Activated T-cell treated with anti-CD3 and anti-CD28 coated beads, Interleukin-2, amount 50 U/mL, for 4 hours (primary cell): ENCODE results near the gene G6PC3. TPM values are rescaled to one million over a fixed set of nuclear protein-coding genes. Genes with fewer than 3 reads are reported as not detected.
A peak's percentile ranks its signal among the peaks of the same experiment; 100 is the strongest.
"Not testable (repeated sequence)": the region's sequence is repeated elsewhere in the genome, so short reads cannot be mapped to it uniquely, and the experiment has no call there.

Experiments used
- ATAC-seq, 2 donors: fragments of 200-7000 bp; cut with Tn5 transposase; one replicate each; pipeline ENCODE4 v1.10.0; 2021
- DNase-seq: peaks from one replicate; pipeline ENCODE4 v3.0.0-alpha.2; 2020
- H3K27me3 Mint-ChIP-seq: one replicate; pipeline ENCODE4 v1.8.0; 2021; ENCODE audit warnings: low read depth, mixed read lengths
- H3K36me3 Mint-ChIP-seq: one replicate; pipeline ENCODE4 v1.8.0; 2022; ENCODE audit warnings: mixed read lengths; ENCODE audit not compliant: insufficient read depth
- H3K4me1 Mint-ChIP-seq: one replicate; pipeline ENCODE4 v1.8.0; 2021; ENCODE audit warnings: low read depth, mixed read lengths
- H3K4me3 Mint-ChIP-seq: one replicate; pipeline ENCODE4 v1.8.0; 2021; ENCODE audit warnings: mild to moderate bottlenecking, moderate library complexity, mixed read lengths
- H3K9me3 Mint-ChIP-seq: one replicate; pipeline ENCODE4 v1.8.0; 2021; ENCODE audit warnings: mixed read lengths
- total RNA-seq, 3 donors: library from RNA; stranded (reverse); gene quantifications; one replicate each; pipeline ENCODE4 v1.2.1, GENCODE V29; 2021

The G6PC3 gene
- total RNA-seq, 3 donors from 2014 or later = 24.7 to 28.4 (median 24.9) TPM

DNA sequence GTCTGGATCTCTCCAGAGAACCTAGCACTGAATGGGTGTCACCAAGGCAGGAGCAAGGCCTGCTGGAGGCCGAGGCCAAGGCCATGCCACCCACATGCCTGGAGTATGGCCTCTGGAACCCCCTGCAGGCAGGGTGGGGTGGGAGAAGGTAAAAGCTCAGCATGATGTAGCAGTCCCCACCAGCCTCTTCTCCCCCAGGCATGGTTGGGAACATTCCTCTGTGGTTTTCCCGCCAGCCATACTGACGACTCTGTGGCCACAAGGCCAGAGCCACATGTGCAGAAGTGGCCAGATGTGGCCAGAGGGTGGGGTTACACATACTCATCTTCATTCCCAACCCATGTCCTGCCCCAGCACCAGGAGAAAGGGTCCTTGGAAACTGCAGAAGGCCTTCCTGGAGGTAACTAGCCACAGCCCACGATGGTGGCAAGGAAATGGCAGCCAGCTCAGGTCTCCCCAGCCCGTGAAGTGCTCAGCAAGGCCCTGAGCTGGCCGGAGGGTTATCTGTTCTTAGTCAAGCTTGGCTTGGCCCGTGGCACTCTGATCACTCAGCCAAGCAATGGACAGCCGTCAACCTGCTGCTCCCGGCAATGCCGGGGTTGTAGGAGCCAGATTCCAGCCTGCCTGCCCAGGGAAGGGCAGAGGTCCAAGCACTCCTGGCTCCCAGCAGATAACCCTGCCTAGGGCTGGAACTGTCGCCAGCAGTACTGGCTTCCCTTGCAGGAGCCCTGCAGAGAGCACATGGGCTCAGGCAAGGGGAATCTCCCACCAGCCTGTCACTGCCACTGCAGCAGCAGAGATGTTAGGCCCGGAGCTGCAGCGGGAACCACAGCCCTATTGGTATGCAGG, 26.8 kb downstream of the G6PC3 start:
- no peak for DNase-seq
- no peak for ATAC-seq
- Mint-ChIP-seq H3K4me1 (peaks cover 8% of the 10 kb centered on the region), H3K36me3 (no peaks in the 10 kb centered on the region), H3K9me3 (no peaks in the 10 kb centered on the region), H3K27me3 (no peaks in the 10 kb centered on the region), H3K4me3 (no peak overlapping the region)

DNA sequence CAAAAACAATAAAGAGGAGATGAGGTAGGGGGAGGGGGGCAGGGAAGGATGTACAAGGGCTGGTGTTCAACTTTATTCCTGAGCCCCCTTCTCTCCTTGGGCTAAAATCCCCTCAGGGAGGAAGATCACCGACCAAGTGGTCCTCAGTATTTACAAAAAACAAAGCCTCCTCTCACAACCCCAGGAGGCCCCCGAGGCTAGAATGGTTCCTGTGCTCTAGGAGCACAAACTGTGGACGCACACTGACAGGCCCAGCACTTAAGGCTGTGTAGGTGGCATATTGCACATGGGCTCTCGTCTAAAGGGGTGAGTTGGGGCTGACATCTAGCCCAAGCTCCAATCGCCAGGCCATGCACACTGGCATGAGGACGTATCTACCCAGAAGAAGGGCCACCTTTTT, 31.3 kb downstream of the G6PC3 start:
- H3K4me1 Mint-ChIP-seq, H3K4me3 Mint-ChIP-seq, H3K27me3 Mint-ChIP-seq, H3K9me3 Mint-ChIP-seq, ATAC-seq, DNase-seq, H3K36me3 Mint-ChIP-seq: not testable (repeated sequence)

DNA sequence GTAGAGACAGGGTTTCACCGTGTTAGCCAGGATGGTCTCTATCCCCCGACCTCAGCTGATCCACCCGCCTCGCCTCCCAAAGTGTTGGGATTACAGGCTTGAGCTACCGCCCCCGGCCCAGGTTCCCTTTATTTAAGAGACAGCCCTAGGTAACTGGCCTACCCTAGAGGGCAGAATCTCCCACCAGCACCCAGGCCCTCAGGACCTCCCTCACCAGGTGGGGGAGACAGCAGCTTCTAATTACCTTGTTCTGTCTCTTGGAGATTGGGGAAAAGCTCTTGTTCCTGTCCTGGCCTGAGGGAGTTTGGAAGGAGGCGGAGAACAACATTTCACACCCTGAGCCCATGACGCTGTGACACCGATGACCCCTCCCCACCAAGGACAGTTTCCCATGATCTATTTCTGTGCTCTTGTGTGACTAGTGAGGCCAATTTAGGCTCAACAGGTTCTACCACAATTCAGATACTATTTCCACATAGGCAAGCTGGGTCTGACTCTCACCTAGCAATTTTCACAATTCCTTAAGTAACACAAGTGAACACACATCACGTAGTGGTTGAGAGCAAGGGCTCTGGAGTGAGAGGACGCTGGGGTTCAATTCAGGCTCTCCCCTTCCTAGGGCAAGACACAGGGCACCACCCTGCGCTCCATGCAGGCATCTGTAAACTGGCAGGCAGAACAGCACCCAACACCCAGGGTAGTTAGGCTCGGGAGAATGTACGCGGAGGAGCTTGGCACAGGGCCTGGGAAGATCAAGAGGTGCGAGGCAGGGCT, 32.5 kb downstream of the G6PC3 start:
- no peak overlapping the region for H3K4me3 Mint-ChIP-seq
- ATAC-seq (no peak), DNase-seq (no peak)
- no peaks in the 10 kb centered on the region for H3K9me3 Mint-ChIP-seq
- H3K27me3 Mint-ChIP-seq = no peaks in the 10 kb centered on the region
- H3K36me3 Mint-ChIP-seq = no peaks in the 10 kb centered on the region
- H3K4me1 Mint-ChIP-seq = peaks cover 2% of the 10 kb centered on the region

DNA sequence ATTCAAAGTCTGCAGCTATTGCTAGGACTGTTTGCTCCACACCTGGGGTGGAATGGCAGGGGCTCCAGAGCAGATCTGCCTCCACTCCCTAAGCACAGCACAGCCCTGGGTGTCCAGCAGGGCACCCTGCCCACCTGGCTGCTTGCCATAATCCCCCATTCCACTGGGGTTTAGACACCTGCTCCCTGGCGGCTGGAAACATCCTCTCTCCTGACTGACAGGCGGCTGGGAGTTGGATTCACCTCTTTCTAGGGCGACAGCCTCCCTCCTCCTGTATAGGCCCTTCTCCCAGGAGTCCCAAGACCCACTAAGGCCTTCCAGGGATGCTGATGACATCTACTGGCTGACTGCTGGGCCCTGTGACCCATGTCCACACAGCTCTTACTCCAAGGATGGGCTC, 34.9 kb downstream of the G6PC3 start:
- H3K4me1 Mint-ChIP-seq = peaks cover 2% of the 10 kb centered on the region
- H3K36me3 Mint-ChIP-seq = no peaks in the 10 kb centered on the region
- H3K4me3 Mint-ChIP-seq = no peak overlapping the region
- ATAC-seq (no peak), DNase-seq (no peak)
- H3K27me3 Mint-ChIP-seq = no peaks in the 10 kb centered on the region
- H3K9me3 Mint-ChIP-seq = no peaks in the 10 kb centered on the region

DNA sequence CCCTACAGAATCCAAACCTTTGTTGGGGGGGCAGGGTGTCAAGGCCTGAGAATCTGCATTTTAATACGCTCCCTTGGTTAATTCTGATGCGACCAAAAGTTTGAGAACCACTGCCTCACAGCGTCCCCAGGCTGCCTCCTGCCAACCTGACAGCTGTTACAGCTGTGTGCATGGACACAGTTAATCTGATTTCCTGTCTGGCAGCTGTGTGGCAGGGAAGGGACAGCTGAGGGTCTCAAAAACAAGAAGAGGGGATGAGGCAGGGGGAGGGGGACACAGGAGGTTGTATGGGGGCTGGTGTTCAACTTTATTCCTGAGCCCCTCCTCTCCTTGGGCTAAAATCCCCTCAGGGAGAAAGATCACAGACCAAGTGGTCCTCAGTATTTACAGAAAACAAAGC, 35.4 kb downstream of the G6PC3 start:
- Mint-ChIP-seq H3K36me3 (no peaks in the 10 kb centered on the region), H3K4me1 (peaks cover 4% of the 10 kb centered on the region), H3K27me3 (no peaks in the 10 kb centered on the region), H3K4me3 (no peak overlapping the region), H3K9me3 (no peaks in the 10 kb centered on the region)
- DNase-seq = no peak
- ATAC-seq = no peak

DNA sequence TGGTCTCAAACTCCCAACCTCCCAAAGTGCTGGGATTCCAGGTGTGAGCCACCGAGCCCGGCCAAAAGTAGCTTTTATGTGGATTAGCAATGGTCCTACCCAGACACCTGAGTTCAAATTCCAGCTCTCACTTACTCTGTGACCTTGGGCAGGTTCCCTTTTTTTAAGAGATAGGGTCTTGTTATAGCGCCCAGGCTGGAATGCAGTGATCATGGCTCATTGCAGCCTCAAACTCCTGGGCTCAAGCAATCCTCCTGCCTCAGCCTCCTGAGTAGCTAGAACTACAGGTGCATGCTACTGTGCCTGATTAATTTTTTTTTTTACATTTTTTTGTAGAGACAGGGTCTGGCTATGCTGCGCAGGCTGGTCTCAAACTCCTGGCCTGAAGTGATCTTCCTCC, 36.3 kb downstream of the G6PC3 start:
- H3K4me3 Mint-ChIP-seq = no peak overlapping the region
- no peak for ATAC-seq

DNA sequence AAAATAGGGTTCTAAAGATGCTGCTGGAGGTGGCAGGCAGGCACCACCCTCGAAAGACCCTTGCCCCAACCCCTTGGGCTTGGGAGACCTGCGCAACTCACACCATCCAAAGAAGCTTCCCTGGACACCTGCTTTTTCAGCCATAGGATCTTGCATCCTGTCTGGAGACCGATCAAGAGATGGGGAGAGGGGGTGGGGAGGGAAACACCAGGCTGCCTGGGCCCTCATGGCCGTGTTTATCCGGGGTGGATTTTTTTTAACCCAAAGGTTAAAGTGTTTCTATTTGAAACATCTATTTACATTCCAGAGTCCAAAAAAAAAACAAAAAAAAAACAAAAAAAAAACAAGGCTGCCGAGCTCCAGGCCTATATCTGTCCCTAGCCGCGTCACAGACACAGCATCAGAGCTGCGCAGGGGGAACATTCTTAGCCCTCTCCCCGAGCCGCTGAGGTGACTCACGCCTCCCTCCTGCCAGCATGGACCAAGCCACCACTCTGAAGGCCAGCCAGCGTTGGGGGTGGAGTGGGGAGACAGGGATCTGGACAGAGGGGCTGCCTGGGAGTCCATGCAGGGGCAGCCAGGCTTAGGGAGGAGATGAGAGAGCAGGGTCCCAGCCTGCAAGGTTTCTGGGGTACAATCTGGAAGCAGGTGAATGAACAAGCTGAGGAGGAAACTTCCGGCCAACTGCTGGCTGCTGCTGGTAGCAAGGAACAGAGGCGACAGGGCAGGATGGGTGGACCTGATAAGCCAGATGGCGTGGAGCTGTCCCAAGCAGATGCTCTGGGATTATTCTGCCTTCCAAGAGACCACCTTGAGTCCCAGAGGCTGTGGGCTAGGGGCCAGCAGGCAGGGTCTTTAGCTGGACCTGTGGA, 38.1 kb downstream of the G6PC3 start:
- no peaks in the 10 kb centered on the region for H3K9me3 Mint-ChIP-seq
- H3K4me3 Mint-ChIP-seq = no peak overlapping the region
- no peak for DNase-seq
- peaks cover 3% of the 10 kb centered on the region for H3K36me3 Mint-ChIP-seq
- peaks cover 25% of the 10 kb centered on the region for H3K4me1 Mint-ChIP-seq
- no peak for ATAC-seq
- no peaks in the 10 kb centered on the region for H3K27me3 Mint-ChIP-seq

More for the DNA sequence above, 36.3 kb downstream of the G6PC3 start:
- Mint-ChIP-seq H3K27me3 (no peaks in the 10 kb centered on the region), H3K36me3 (no peaks in the 10 kb centered on the region), H3K4me1 (peaks cover 10% of the 10 kb centered on the region), H3K9me3 (no peaks in the 10 kb centered on the region)
- DNase-seq = no peak

DNA sequence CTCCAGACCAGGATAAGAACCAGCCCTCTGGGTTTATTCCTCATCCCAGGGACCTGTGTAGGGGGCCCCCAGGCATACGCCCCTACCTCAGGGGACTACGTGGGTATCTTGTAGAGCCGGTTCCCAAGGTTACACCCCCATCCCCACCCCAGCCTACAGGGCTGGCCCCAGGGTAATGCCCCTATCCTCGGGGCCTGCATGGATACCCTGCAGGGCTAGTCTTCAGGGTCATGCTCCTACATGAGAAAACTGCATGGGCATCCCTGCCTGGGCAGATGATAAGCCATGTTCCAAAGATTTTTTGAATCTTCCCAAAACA, 38.7 kb downstream of the G6PC3 start:
- no peak overlapping the region for H3K4me3 Mint-ChIP-seq
- H3K36me3 Mint-ChIP-seq = peaks cover 3% of the 10 kb centered on the region
- H3K27me3 Mint-ChIP-seq = no peaks in the 10 kb centered on the region
- DNase-seq (no peak), ATAC-seq (no peak)
- no peaks in the 10 kb centered on the region for H3K9me3 Mint-ChIP-seq
- peaks cover 25% of the 10 kb centered on the region for H3K4me1 Mint-ChIP-seq

DNA sequence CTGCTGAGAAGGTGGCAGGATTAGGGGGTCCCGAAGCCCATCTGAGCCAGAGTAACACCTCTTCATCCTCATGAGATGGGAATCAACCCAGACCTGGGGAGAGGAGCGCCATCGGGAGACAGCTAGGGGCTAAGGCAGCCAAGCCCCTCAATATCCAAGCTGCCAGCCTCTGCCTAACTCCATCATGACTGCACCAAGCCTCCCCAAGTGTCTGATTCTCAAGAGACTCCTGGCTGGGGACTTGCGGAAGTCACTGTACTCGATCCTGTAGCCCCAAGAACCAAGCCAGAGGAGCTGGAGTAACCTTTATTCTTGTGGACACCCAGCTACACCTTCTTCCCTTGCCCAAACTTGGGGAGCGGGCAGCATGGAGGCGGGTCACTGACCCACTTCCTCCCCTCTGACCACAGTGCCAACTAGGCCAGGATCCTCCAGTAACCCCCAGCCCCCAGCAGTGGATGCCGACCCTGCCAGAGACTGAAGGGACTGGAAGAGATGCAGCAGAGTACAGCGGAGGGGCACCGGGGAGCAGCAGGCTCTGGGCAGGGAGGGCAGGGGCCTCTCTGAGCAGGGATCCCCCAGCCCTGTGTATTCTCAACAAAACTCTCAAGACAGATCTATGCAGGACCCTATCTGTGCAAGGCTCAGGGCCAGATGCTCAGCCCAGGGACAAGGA, 39.6 kb downstream of the G6PC3 start:
- Mint-ChIP-seq H3K4me1 (peaks cover 25% of the 10 kb centered on the region), H3K4me3 (no peak overlapping the region), H3K36me3 (peaks cover 3% of the 10 kb centered on the region), H3K9me3 (no peaks in the 10 kb centered on the region), H3K27me3 (no peaks in the 10 kb centered on the region)
- no peak for DNase-seq
- no peak for ATAC-seq

DNA sequence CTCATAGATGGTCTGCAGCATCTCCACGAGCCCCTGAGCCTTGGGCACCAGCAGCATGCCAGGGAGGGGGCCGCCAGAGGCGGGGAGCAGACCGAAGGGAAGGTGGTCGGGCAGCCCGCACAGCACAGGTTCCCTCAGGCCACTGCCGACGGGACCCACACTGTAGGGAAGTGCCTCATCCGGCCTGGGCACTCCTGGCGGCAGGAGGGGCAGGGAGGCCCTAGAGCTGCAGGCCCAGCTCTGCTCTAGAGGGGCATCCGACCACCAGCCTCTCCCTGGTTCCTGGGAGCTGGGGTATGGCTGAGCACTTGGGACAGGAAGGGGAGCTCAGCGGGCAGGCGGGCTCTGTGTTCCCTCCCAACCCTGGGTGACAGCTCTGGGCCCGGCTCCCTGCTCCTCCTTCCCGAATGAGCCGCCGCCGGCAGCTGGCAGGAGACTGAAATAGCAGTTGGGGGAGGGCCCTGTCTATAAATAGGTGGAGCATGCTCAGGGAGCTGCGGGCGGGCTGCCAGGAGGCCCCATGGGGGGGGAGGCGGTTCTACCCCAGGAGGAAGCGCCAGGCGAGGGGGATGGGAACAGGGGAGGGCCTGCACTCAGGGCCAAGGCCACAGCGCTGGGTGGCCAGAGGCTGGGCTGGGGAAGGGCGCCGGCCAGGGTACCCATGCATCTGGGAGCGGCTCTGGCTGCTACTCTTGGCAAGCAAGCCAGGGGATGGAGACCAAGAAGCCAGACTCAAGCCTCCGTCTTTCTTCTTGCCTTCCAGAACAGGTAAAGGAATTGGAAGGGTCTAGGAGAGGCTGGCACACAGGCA, 40.5 kb downstream of the G6PC3 start:
- no peaks in the 10 kb centered on the region for H3K9me3 Mint-ChIP-seq
- DNase-seq (peak; percentile 35), ATAC-seq (peak; percentile 74 to 75)
- no peak overlapping the region for H3K4me3 Mint-ChIP-seq
- no peaks in the 10 kb centered on the region for H3K27me3 Mint-ChIP-seq
- H3K4me1 Mint-ChIP-seq = peaks cover 27% of the 10 kb centered on the region
- H3K36me3 Mint-ChIP-seq = peaks cover 3% of the 10 kb centered on the region

DNA sequence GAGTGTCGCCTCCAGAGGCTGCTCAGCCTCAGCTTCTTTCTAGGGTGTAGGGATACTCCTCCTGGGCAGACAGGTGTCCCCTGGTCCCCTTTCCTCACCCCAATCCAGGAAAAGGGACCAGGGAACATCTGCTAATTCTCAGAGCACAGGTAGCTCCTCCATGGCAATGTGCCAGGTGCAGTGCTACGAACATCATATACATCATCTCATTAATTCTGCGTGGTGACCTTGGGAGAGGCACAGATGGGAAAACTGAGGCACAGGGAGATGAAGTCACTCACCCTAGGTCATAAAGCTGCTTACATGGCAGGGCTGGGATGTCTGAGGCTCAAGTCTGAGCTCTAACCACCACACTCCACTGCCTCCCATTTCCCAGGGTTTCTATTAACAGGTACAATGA, 41.2 kb downstream of the G6PC3 start:
- no peaks in the 10 kb centered on the region for H3K27me3 Mint-ChIP-seq
- no peaks in the 10 kb centered on the region for H3K9me3 Mint-ChIP-seq
- H3K36me3 Mint-ChIP-seq = peaks cover 3% of the 10 kb centered on the region
- H3K4me3 Mint-ChIP-seq = no peak overlapping the region
- no peak for DNase-seq
- no peak for ATAC-seq
- H3K4me1 Mint-ChIP-seq = peaks cover 27% of the 10 kb centered on the region

DNA sequence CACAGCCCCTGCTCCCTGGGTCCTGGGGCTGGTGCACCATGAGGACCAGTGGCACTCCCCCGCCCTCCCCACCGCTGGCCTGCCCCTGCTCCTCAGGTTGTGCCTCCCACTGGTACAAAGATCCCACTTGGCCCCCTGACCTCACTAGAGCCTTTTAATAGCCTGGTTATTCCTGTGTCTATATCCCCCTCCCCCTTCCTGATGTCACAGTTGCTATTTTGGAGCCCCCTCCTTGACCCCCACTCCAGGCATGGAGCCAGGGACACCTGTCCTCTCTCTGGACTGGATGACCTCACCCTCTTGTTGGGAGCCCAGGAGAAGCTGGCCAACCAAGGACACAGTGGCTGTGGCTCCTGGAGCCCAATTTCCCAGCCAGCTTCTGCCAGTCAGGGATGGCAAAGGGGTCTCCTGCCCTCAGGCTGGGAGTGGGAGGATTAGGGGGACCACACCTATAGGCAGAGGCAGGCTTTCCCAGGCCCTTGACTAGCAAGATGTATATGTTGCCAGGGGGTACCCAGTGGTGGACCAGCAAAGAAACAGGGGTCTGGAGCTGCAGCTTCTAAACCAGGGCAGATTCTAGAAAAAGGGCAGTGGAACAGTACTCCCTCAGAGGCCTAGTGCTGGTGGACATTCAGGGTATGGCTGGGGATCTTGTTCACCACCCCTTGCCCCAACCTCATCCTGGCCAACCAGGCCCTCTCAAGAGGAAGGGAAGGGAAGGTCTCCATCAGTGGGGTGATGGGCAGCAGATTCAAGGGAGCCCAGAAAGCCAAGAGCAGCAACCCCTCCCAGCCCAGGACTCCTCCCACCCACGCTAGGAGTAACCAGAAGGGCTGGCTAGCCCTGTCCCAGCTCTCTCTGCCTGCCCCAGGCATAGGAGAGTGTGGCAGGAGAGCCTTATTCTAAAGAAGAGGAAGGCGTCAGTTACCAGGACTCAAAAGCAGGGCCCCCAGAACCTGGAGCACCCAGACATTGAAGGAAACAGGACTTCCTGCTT, 42.0 kb downstream of the G6PC3 start:
- H3K27me3 Mint-ChIP-seq = no peaks in the 10 kb centered on the region

More for the DNA sequence above, 42.0 kb downstream of the G6PC3 start:
- no peak for DNase-seq
- no peaks in the 10 kb centered on the region for H3K9me3 Mint-ChIP-seq
- H3K4me3 Mint-ChIP-seq = no peak overlapping the region
- no peak for ATAC-seq
- H3K4me1 Mint-ChIP-seq = peaks cover 27% of the 10 kb centered on the region
- H3K36me3 Mint-ChIP-seq = peaks cover 3% of the 10 kb centered on the region
